Measurements from ENCODE around the gene CA14.

- TF ChIP-seq, protein P1, sequence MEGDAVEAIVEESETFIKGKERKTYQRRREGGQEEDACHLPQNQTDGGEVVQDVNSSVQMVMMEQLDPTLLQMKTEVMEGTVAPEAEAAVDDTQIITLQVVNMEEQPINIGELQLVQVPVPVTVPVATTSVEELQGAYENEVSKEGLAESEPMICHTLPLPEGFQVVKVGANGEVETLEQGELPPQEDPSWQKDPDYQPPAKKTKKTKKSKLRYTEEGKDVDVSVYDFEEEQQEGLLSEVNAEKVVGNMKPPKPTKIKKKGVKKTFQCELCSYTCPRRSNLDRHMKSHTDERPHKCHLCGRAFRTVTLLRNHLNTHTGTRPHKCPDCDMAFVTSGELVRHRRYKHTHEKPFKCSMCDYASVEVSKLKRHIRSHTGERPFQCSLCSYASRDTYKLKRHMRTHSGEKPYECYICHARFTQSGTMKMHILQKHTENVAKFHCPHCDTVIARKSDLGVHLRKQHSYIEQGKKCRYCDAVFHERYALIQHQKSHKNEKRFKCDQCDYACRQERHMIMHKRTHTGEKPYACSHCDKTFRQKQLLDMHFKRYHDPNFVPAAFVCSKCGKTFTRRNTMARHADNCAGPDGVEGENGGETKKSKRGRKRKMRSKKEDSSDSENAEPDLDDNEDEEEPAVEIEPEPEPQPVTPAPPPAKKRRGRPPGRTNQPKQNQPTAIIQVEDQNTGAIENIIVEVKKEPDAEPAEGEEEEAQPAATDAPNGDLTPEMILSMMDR (IDR thresholded peaks at IDR 0.05; ENCODE audit: low read length): no peak
- no peak for TF ChIP-seq EZH2 (optimal IDR thresholded peaks at IDR 0.05; ENCODE audit: low read depth, low read length)
- no peak for TF ChIP-seq EZH2phosphoT487 (IDR thresholded peaks at IDR 0.05; ENCODE audit: low read length)
These were observed 11.3 kb downstream of the CA14 start, which contains the start of gene APH1A for GRCh38 chr1:150268705-150269403.
